Parathyroid adenoma (tissue), 2 donors: ENCODE data around the gene MMP11.

ENCODE experiments used
- H2AFZ ChIP-seq: fragments of 300-600 bp; sonication (generic); one replicate; pipeline ENCODE4 v1.7.0; 2017; ENCODE audit warnings: antibody characterized with exemption, mild to moderate bottlenecking
- H3K27ac ChIP-seq: fragments of 300-600 bp; sonication (generic); one replicate; pipeline ENCODE4 v1.7.0; 2017
- H3K27me3 ChIP-seq: fragments of 300-600 bp; sonication (generic); one replicate; pipeline ENCODE4 v1.7.0; 2017; ENCODE audit warnings: low read length; ENCODE audit not compliant: control insufficient read depth, insufficient read depth
- H3K36me3 ChIP-seq: fragments of 300-600 bp; sonication (generic); one replicate; pipeline ENCODE4 v1.7.0; 2017; ENCODE audit warnings: low read length; ENCODE audit not compliant: control insufficient read depth, insufficient read depth
- H3K4me1 ChIP-seq: fragments of 300-600 bp; sonication (generic); one replicate; pipeline ENCODE4 v1.7.0; 2017; ENCODE audit warnings: control low read depth
- H3K4me2 ChIP-seq: fragments of 300-600 bp; sonication (generic); one replicate; pipeline ENCODE4 v1.7.0; 2017; ENCODE audit warnings: low read length
- H3K4me3 ChIP-seq: fragments of 300-600 bp; sonication (generic); one replicate; pipeline ENCODE4 v1.7.0; 2017; ENCODE audit warnings: low read depth, low read length
- H3K79me2 ChIP-seq: fragments of 300-600 bp; sonication (generic); one replicate; pipeline ENCODE4 v1.7.0; 2017; ENCODE audit warnings: control low read depth
- H3K9ac ChIP-seq: fragments of 300-600 bp; sonication (generic); one replicate; pipeline ENCODE4 v1.7.0; 2017; ENCODE audit warnings: mild to moderate bottlenecking
- H3K9me3 ChIP-seq: fragments of 300-600 bp; sonication (generic); one replicate; pipeline ENCODE4 v1.7.0; 2017; ENCODE audit warnings: low read length; ENCODE audit not compliant: control insufficient read depth
- CTCF ChIP-seq: fragments of 300-600 bp; sonication (generic); IDR thresholded peaks from one replicate; pipeline ENCODE4 v1.7.0; 2017; ENCODE audit warnings: antibody characterized with exemption, mild to moderate bottlenecking
- donor health status: primary hyperparathyroidism.

Gene MMP11

DNA sequence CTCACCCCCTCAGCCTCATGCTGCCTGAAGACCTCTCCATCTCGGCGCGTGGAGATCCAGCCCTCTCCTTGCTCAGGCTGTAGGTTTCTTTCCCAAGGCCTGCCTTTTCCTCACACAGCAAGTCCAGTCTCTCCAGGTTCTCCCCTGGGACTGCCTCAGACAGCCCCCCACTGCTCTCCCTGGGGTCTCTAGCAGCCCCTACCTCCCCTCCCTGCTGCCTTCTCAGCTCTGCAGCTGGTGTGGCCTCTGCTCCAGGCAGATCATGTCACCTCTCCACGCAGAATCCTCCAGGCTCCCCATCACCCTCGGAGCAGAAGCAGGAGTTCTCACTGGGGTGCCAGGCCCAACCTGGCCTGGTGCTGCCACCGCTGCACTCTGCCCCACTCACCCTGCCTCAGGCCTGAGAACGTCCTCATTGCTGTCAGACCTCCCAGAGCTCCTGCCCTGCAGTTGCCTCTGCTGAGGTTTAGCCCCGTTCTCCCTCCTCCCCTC is 29.3 kb downstream of the MMP11 start:
- no peaks in the 10 kb centered on the region for H3K27me3 ChIP-seq

GRCh38 chr22:23803001-23803819 is 30.6 kb downstream of the MMP11 start:
- no peak overlapping the region for H3K4me3 ChIP-seq
- no peaks in the 10 kb centered on the region for H3K79me2 ChIP-seq
- H3K9me3 ChIP-seq: no peaks in the 10 kb centered on the region
- H2AFZ ChIP-seq: no peak overlapping the region
- H3K4me2 ChIP-seq: no peak overlapping the region
- H3K36me3 ChIP-seq: no peaks in the 10 kb centered on the region
- no peaks in the 10 kb centered on the region for H3K4me1 ChIP-seq
- TF ChIP-seq CTCF: no peak
- no peak overlapping the region for H3K27ac ChIP-seq
- H3K9ac ChIP-seq: no peak overlapping the region
- no peaks in the 10 kb centered on the region for H3K27me3 ChIP-seq

More for the DNA sequence above, 29.3 kb downstream of the MMP11 start:
- Histone ChIP-seq H3K4me3 (no peak overlapping the region), H3K4me1 (no peaks in the 10 kb centered on the region), H3K9ac (no peak overlapping the region), H3K36me3 (no peaks in the 10 kb centered on the region), H3K79me2 (no peaks in the 10 kb centered on the region), H3K27ac (no peak overlapping the region), H3K9me3 (no peaks in the 10 kb centered on the region), H3K4me2 (no peak overlapping the region), H2AFZ (no peak overlapping the region)
- TF ChIP-seq CTCF: no peak

DNA sequence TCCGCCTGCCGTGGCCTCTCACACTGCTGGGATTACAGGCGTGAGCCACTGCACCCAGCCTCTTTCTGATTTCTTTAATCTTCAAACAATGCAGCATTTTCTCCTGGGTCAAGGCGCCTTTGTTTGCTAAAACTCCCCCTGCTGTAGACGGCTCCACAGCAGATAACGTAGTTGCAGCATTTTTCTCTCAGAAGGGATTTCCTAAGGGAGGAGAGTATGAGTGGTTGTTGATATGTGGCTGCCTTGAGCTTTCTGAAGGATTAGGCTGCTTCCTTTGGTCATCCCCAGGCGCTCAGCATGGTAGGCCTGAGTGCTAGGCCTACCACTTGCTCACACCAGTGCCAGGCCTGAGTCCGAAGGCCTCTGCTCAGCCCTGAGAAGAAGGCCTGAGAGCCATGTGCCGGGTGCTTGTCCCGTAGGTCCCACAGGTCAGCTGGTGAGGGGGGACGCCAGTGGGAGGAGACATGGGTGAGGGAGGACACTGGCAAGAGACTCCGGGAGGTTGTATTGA is 32.2 kb downstream of the MMP11 start:
- Histone ChIP-seq H3K36me3 (no peaks in the 10 kb centered on the region), H3K27ac (no peak overlapping the region), H3K79me2 (no peaks in the 10 kb centered on the region), H3K4me3 (no peak overlapping the region), H2AFZ (no peak overlapping the region), H3K4me1 (no peaks in the 10 kb centered on the region), H3K9me3 (no peaks in the 10 kb centered on the region), H3K27me3 (no peaks in the 10 kb centered on the region), H3K9ac (no peak overlapping the region), H3K4me2 (no peak overlapping the region)
- no peak for TF ChIP-seq CTCF

DNA sequence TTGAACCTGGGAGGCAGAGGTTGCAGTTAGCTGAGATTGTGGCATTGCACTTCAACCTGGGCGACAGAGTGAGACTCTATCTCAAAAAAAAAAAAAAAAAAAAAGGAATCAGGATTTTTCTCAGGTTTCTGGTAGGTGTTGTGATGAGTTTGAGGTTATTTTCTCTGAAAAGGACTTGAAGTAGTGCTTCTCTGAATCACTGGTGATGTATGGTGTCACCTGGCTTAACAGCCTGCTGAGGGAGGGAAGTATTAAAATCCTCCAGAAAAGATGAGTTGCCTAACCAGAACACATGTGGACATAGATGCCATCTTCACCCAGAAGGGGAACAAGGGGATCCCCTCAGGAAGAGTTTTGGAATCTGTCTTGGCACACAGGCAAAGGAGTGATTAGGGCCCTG is 34.2 kb downstream of the MMP11 start:
- no peak for TF ChIP-seq CTCF

More for the DNA sequence above, 34.2 kb downstream of the MMP11 start:
- Histone ChIP-seq H3K27me3 (no peaks in the 10 kb centered on the region), H3K9me3 (no peaks in the 10 kb centered on the region), H3K4me1 (no peaks in the 10 kb centered on the region), H3K4me2 (no peak overlapping the region), H3K27ac (no peak overlapping the region), H3K9ac (no peak overlapping the region), H2AFZ (no peak overlapping the region), H3K36me3 (no peaks in the 10 kb centered on the region), H3K4me3 (no peak overlapping the region), H3K79me2 (no peaks in the 10 kb centered on the region)
